Measurements from ENCODE around the gene GNAT3.

DNA sequence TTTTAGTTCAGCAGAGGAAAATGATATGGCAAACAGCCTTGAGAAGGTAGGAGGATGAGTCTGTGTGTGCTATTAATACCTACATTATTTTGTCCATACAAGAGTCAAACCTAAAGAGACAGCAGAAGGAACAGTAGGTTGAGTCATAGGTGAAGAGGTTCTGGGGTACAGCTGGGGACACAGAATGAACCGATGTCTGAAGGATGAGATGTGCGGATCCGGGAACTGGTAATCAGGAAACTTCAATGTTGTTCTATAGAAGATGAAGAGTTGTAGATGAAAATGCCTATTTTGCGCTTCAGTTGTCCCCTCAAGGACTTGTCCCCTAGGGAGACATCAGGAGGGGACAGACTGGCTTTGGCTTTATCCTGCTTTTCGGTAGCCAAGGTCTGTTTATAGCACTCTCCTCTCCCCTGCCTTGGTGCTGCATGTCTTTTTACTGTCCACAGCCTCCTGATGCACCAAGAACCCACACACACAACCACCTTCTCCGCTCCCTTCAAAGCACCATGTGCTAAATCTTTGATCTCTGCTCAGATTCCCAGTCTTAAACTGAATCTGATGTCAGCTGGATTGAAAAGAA lies 94.6 kb downstream of the GNAT3 start:
- TF ChIP-seq, protein P1, sequence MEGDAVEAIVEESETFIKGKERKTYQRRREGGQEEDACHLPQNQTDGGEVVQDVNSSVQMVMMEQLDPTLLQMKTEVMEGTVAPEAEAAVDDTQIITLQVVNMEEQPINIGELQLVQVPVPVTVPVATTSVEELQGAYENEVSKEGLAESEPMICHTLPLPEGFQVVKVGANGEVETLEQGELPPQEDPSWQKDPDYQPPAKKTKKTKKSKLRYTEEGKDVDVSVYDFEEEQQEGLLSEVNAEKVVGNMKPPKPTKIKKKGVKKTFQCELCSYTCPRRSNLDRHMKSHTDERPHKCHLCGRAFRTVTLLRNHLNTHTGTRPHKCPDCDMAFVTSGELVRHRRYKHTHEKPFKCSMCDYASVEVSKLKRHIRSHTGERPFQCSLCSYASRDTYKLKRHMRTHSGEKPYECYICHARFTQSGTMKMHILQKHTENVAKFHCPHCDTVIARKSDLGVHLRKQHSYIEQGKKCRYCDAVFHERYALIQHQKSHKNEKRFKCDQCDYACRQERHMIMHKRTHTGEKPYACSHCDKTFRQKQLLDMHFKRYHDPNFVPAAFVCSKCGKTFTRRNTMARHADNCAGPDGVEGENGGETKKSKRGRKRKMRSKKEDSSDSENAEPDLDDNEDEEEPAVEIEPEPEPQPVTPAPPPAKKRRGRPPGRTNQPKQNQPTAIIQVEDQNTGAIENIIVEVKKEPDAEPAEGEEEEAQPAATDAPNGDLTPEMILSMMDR (tag by site-specific recombination; IDR thresholded peaks at IDR 0.05): no peak
- TF ChIP-seq ZNF76 (tag by site-specific recombination; IDR thresholded peaks at IDR 0.05; ENCODE audit: borderline replicate concordance, low read depth) (no peak), ZNF529 (tag by site-specific recombination; IDR thresholded peaks at IDR 0.05; ENCODE audit: insufficient replicate concordance) (no peak), YY1 (tag by site-specific recombination; IDR thresholded peaks at IDR 0.05) (no peak), MYNN (tag by site-specific recombination; IDR thresholded peaks at IDR 0.05; ENCODE audit: borderline replicate concordance) (no peak), TCF7L2 (IDR thresholded peaks at IDR 0.05; ENCODE audit: borderline replicate concordance, low read depth, low read length) (no peak), ZNF239 (tag by site-specific recombination; IDR thresholded peaks at IDR 0.05) (no peak)
- TF ChIP-seq, protein P2, sequence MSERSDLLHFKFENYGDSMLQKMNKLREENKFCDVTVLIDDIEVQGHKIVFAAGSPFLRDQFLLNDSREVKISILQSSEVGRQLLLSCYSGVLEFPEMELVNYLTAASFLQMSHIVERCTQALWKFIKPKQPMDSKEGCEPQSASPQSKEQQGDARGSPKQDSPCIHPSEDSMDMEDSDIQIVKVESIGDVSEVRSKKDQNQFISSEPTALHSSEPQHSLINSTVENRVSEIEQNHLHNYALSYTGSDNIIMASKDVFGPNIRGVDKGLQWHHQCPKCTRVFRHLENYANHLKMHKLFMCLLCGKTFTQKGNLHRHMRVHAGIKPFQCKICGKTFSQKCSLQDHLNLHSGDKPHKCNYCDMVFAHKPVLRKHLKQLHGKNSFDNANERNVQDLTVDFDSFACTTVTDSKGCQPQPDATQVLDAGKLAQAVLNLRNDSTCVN (tag by site-specific recombination; optimal IDR thresholded peaks at IDR 0.05): no peak
- TF ChIP-seq, protein P3, sequence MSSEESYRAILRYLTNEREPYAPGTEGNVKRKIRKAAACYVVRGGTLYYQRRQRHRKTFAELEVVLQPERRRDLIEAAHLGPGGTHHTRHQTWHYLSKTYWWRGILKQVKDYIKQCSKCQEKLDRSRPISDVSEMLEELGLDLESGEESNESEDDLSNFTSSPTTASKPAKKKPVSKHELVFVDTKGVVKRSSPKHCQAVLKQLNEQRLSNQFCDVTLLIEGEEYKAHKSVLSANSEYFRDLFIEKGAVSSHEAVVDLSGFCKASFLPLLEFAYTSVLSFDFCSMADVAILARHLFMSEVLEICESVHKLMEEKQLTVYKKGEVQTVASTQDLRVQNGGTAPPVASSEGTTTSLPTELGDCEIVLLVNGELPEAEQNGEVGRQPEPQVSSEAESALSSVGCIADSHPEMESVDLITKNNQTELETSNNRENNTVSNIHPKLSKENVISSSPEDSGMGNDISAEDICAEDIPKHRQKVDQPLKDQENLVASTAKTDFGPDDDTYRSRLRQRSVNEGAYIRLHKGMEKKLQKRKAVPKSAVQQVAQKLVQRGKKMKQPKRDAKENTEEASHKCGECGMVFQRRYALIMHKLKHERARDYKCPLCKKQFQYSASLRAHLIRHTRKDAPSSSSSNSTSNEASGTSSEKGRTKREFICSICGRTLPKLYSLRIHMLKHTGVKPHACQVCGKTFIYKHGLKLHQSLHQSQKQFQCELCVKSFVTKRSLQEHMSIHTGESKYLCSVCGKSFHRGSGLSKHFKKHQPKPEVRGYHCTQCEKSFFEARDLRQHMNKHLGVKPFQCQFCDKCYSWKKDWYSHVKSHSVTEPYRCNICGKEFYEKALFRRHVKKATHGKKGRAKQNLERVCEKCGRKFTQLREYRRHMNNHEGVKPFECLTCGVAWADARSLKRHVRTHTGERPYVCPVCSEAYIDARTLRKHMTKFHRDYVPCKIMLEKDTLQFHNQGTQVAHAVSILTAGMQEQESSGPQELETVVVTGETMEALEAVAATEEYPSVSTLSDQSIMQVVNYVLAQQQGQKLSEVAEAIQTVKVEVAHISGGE (tag by site-specific recombination; conservative IDR thresholded peaks at IDR 0.05; ENCODE audit: low read depth): no peak
